KOPT-K1 (cell line): ENCODE data around the gene WNT7B.
A peak's percentile ranks its signal among the peaks of the same experiment; 100 is the strongest.

Experiments used
- H3K27ac ChIP-seq: fragments of 200-600 bp; sonication (generic); 2 replicates; pipeline ENCODE4 v1.5.1; 2016; ENCODE audit warnings: antibody characterized with exemption, mild to moderate bottlenecking, low read depth, low read length; ENCODE audit not compliant: poor library complexity, severe bottlenecking
- H3K36me3 ChIP-seq: fragments of 200-600 bp; sonication (generic); 2 replicates; pipeline ENCODE4 v1.5.1; 2017; ENCODE audit warnings: antibody characterized with exemption, mild to moderate bottlenecking, low read length, moderate library complexity; ENCODE audit not compliant: insufficient read depth
- H3K9me3 ChIP-seq: fragments of 200-600 bp; sonication (generic); 2 replicates; pipeline ENCODE4 v1.5.1; 2017; ENCODE audit warnings: antibody characterized with exemption, low read length, mild to moderate bottlenecking; ENCODE audit not compliant: insufficient read depth, poor library complexity, severe bottlenecking

WNT7B gene

DNA sequence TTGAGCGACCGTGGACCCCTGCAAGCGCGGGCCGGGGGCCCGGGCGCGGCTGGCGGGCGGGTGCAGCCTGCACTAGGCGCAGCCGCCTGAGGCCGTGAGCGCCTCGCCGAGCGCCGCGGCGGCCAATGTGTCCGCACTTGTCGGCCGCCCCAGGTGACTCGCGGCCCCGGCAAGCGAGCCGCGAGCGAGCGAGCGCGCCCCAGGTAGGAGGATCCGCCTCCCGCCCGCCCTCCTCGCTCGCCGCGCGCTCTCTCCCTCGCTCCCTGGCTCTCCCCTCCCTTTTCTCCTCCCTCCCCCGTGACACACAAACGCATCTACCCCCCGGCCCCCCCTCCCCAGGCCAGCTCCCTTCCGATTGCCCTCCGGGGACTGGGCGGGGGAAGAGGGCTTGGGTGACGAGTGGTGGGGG, at the start of gene WNT7B:
TSS of gene WNT7B (minus strand) at position 160 of the 409 bp plus-strand sequence. CDS start 408 bp downstream, outside the sequence.
- Histone ChIP-seq H3K36me3 (no peaks in the 10 kb centered on the region), H3K27ac (no peak within 1 kb of the TSS), H3K9me3 (no peaks in the 10 kb centered on the region)

DNA sequence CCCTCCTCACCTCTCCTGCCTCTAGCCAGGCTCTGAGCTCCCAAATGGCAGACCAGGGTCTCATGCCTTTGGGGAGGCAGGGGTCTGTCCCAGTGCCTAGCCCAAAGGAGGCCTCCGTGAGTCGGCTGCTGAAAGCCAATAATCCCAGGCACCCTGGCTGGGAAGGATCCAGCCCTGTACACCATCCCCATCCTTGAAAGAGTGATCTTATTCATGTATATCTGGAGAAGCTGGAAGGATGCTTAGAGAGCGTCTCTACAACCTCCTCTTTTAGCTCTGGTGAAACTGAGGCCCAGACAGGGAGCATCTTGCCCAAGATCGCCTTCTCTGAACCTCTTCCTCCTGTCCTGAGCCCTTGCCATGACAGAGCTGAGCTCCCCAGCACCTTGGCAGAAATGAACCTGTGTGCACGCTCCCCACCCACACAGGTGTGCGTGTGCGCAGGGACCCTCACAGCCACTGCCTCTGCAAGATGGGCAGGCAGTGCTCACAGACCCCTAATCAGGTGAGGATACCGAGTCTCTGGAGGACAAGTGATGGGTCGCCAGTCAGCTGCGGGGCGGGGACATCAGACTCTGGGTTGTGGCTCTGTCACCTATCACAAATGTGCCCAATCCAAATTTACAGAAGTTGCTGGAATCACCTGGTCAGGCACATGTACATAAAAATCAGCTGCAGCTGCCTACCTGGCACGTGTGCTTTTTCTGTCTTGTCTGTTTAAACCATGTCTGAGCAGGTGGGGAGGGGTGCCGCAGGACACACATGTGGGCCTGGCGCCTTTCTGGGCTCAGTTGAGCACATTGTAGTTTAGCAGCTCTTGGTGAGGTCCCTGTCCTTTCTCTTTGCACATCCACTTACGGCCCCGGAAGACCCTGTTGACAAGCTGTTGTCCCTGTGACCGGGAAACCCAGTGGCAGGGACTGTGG, 49.3 kb upstream of the WNT7B start:
- H3K9me3 ChIP-seq, result no peaks in the 10 kb centered on the region
- H3K36me3 ChIP-seq, result no peaks in the 10 kb centered on the region
- H3K27ac ChIP-seq, result no peak overlapping the region

- no peak overlapping the region for H3K27ac ChIP-seq
- H3K36me3 ChIP-seq, result no peaks in the 10 kb centered on the region
- H3K9me3 ChIP-seq, result no peaks in the 10 kb centered on the region
Observed at GRCh38 chr22:46025225-46025972, 48.4 kb upstream of the WNT7B start.

DNA sequence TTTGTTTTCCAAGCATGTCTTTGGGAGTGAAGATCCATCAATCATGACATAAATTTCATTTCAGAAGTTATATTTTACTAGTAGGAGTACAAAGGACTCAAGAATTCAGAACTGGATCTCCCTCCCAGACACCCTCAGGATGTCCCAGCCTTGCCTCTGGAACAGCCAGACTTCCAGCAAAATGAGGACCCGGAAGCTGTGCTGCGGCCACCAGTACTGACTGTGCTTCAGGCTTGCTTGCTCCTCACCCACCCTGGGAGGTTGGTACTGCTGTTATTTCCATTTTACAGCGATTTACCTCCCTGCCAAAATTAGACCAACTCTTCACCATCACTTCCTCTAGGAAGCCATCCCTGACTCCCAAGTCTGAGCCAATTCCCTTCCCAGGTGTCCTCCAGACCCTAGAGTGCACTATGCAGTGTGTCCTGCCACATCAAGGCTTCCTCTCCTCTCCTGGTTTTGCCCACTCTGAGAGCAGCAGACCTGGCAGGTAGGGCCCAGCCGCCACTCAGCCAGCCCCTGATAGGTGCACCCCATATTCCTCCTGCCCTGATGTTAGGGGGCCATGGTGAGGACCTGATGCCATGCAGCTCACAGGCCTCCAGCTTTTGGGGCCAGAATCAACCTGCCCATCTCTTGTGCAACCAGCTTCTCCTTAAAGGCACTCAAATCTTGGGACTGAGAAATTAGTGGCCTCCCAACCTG, 47.3 kb upstream of the WNT7B start:
- Histone ChIP-seq H3K9me3 (no peaks in the 10 kb centered on the region), H3K27ac (no peak overlapping the region), H3K36me3 (no peaks in the 10 kb centered on the region)

- Histone ChIP-seq H3K27ac (no peak overlapping the region), H3K36me3 (no peaks in the 10 kb centered on the region), H3K9me3 (no peaks in the 10 kb centered on the region)
Observed at GRCh38 chr22:46023558-46023981, 46.6 kb upstream of the WNT7B start.

DNA sequence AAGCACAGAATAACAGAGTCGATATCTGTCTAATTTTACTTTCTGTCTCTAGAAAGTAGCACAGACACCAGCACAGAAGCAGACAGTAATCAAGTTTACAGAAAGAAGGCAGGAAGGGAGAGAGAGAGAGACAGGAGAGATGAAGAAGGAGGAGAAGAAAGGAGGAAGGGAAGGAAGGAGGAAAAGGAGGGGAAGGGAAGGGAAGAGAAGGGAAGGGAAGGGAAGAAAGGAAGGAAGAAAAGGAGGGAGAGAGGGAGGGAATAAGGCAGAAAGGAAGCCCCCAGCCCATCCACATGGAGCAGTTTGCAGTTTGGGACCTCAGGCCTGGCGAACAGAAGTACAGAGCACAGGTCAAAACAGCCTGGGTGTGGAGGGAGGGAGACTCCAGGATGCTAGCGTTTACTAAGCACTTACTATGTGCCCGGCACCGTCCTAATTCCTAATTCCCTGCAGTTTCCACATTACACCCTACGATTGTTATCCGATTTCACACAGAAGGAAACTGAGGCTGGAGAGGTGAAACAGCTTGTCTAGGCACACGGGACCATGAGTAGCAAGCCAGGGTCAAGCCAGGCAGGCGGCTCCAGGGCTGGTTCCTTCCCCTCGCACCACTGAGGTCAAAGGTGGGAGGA, 46.0 kb upstream of the WNT7B start:
- H3K36me3 ChIP-seq, result no peaks in the 10 kb centered on the region
- no peaks in the 10 kb centered on the region for H3K9me3 ChIP-seq
- H3K27ac ChIP-seq, result no peak overlapping the region

- Histone ChIP-seq H3K27ac (no peak overlapping the region), H3K36me3 (no peaks in the 10 kb centered on the region), H3K9me3 (no peaks in the 10 kb centered on the region)
Observed at GRCh38 chr22:46021577-46021976, 44.6 kb upstream of the WNT7B start.

- Histone ChIP-seq H3K27ac (no peak overlapping the region), H3K36me3 (no peaks in the 10 kb centered on the region)
Observed at GRCh38 chr22:46019351-46019750, 42.4 kb upstream of the WNT7B start.

GRCh38 chr22:46018859-46019258, 41.9 kb upstream of the WNT7B start:
- H3K9me3 ChIP-seq, result no peaks in the 10 kb centered on the region
- no peak overlapping the region for H3K27ac ChIP-seq
- H3K36me3 ChIP-seq, result no peaks in the 10 kb centered on the region

More at GRCh38 chr22:46019351-46019750, 42.4 kb upstream of the WNT7B start:
- no peaks in the 10 kb centered on the region for H3K9me3 ChIP-seq

- no peak overlapping the region for H3K27ac ChIP-seq
- H3K36me3 ChIP-seq, result no peaks in the 10 kb centered on the region
- no peaks in the 10 kb centered on the region for H3K9me3 ChIP-seq
Observed at GRCh38 chr22:46017166-46017565, 40.2 kb upstream of the WNT7B start.

- Histone ChIP-seq H3K27ac (peak overlapping the region; percentile 75), H3K9me3 (no peaks in the 10 kb centered on the region), H3K36me3 (no peaks in the 10 kb centered on the region)
Observed at GRCh38 chr22:46013460-46014416, 36.8 kb upstream of the WNT7B start.

DNA sequence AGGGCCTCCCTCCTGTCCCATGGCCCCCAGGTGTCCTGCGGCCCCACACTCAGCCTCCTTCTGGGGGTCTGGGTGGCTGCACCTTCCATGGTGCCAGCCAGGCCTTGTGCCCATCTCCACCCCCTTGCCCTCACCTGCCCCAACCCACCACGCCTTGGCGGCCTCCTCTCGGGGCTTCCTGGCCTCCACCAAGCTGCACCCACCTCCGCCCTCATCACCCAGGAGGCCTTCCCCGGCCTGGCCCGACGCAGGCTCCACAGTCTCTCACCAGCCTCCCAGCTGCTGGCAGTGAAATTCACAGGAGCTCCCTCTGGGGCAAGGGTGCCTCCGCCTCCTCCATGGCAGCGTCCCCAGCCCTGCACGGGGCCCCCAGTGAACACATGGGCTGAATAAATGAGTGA, 35.9 kb upstream of the WNT7B start:
- H3K36me3 ChIP-seq, result no peaks in the 10 kb centered on the region
- peak overlapping the region; percentile 75 for H3K27ac ChIP-seq

DNA sequence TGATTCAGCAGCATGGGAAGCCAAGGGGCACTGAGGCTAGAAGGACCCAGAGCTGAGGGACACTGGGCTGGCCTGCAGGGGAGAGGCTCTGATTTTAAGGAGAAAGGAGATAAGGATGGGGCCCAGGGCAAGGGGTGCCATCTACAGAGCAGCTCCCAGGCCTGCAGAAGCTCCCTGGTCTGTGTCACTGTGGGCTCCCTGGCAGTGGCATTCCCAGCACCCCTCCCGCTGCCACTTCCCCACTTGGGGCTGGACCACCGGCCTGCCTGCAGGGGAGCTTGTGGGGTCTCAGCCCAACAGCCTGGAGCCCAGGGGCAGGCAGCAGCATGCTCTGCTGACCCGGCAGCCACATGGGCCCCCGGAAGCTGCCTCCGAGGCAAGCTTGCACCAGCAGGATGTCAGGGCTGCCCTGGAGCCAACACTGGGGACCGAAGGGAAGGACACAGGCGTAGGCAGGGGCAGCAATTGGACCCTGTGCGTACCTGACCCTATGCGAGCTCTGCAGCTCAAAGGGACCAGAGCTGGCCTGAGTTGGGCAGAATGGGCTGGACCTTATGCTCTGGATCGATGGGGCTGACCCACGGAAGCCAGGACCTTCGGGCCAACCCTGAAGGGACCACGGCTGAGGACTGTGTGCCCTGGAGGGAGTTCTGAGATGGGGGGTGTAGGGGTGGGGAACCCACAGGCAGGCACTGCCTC, 35.4 kb upstream of the WNT7B start:
- H3K36me3 ChIP-seq, result no peaks in the 10 kb centered on the region
- no peaks in the 10 kb centered on the region for H3K9me3 ChIP-seq
- no peak overlapping the region for H3K27ac ChIP-seq

More for the DNA sequence above, 35.9 kb upstream of the WNT7B start:
- H3K9me3 ChIP-seq, result no peaks in the 10 kb centered on the region
